ENCODE results near the gene TSHZ2.

- no peak for TF ChIP-seq GATA3 (IDR thresholded peaks at IDR 0.05; ENCODE audit: low read depth, low read length)
- TF ChIP-seq GATA2 (IDR thresholded peaks at IDR 0.05; ENCODE audit: low read depth, low read length), result no peak
Measured at GRCh38 chr20:53500651-53501050, 528.5 kb downstream of the TSHZ2 start.
